Upper lobe of left lung (tissue), 4 donors: ENCODE data around the gene HRH1.

Experiments
- CTCF ChIP-seq, 6 experiments: fragments of 450-650 bp in 4 of 6; fragments of 200-600 bp in 2 of 6; sonication (generic) in 2 of 6; IDR thresholded peaks; one replicate each; pipeline ENCODE4 v1.5.1; 2016 to 2019; ENCODE audit warnings: antibody characterized with exemption in 6 of 6
- EP300 ChIP-seq, 4 donors: sonication (generic); formaldehyde crosslinking; IDR thresholded peaks; one replicate each; pipeline ENCODE4 v1.5.1; 2017; ENCODE audit warnings: antibody characterized with exemption in 4 of 4, control low read depth in 2 of 4
- POLR2A ChIP-seq, 4 donors: fragments of 450-650 bp; IDR thresholded peaks; one replicate each; pipeline ENCODE4 v1.5.1; 2016 to 2017; ENCODE audit warnings: antibody characterized with exemption in 4 of 4, mild to moderate bottlenecking in 2 of 4

GRCh38 chr3:11156026-11156410 lies 1.7 kb downstream of the HRH1 start:
- TF ChIP-seq EP300 (IDR thresholded peaks at IDR 0.05) (no peak), CTCF (IDR thresholded peaks at IDR 0.05) (no peak), POLR2A (IDR thresholded peaks at IDR 0.05) (no peak)
